Posterior vena cava (tissue), 2 donors: Measurements from ENCODE around the gene FTO. TPM values are rescaled to one million over a fixed set of nuclear protein-coding genes. Genes with fewer than 3 reads are reported as not detected.

Source experiments
- DNase-seq: peaks from one replicate; pipeline ENCODE4 v3.0.0-alpha.2; 2020; ENCODE audit warnings: low spot score
- intact Hi-C, 2 donors: fragments of 100-400 bp; cut with DNase I; formaldehyde crosslinking; loops; one replicate each; pipeline versions ENCODE4 v1.14.1 to v1.14.2; 2022 to 2023
- total RNA-seq, 2 donors: library from RNA; stranded (reverse); fragmentation: NEBNext Ultra II Directional; extraction: Animal tissue kit (Norgen Biotek cat#: 25700); gene quantifications; one replicate each; pipeline ENCODE4 v1.2.1, GENCODE V29; 2021
- donor health status: DM: yes; HTN: yes; CAD: no.
- donor health status: DM: yes; HTN: yes; CAD: no.

The FTO gene
- total RNA-seq, 2 donors from 2014 or later, result 77.7 to 98.0 TPM

DNA sequence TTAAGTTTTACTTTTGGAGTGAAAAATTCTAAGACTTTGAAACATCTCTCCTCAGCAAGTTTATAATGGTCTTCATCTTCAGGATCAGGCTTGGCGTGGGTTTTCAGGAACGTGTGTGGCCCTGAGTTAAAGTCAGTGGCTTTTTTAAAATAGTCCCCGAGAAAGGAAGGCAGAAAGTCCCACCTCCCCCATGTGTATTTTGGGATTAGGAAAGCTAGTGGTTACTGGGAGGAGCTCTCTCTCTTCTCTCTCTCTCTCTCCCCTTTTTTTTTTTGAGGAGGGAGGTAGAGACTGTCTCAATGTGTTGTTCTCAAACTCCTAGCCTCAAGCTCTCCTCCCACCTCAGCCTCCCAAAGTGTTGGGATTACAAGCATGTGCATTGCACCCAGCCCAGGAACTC is 369.4 kb downstream of the FTO start:
- DNase-seq, result no peak
- intact Hi-C loops, result no loop called here

DNA sequence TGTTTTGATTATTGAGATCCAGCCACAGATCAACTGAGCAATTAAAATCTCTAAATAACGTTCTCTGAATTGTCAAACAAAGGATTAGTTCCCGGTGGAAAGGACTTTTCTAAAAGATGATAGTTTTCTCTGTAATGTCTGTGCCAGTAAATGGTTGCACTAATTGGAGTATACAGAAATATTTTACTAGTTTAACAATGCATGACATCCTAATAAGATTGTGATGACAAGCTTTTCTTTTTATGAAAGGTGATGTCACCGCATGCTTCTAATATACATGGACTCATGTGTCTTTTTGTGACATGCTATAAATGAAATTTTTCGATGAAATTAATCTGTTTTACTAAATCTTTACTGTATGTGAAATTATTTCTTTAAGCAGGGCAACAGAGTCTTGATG is 371.5 kb downstream of the FTO start:
- intact Hi-C loops, result no loop called here
- DNase-seq, result no peak

DNA sequence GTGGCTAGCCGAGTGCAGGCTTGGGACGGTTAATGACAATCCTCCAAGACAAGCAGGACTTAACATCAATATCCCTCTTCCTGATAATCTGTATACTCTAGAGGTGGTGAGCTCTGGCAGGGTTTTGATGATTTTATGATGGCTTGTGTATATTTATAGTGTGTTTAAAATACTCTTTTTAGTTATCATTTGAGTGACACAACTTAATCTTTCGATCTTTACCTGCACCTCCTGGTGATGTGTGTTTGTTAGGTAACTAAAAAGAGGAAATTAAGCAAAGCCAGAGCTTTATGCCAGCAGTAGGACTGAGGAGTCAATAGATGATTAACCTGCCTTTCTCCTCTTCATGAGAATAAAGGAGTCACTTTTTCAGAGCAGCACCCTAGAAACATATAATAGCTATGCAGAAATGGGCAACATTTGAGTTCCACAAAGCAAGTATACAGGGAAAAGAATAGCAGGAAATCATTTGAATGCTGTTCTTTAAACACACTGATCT is 372.1 kb downstream of the FTO start:
- DNase-seq, result no peak
- intact Hi-C loops, result no loop called here

- intact Hi-C loops, result no loop called here
- DNase-seq, result no peak
Measured at GRCh38 chr16:54077050-54077821, 373.3 kb downstream of the FTO start.

- no peak for DNase-seq
- intact Hi-C loops, result no loop called here
Measured at GRCh38 chr16:54080524-54081008, 376.6 kb downstream of the FTO start.

DNA sequence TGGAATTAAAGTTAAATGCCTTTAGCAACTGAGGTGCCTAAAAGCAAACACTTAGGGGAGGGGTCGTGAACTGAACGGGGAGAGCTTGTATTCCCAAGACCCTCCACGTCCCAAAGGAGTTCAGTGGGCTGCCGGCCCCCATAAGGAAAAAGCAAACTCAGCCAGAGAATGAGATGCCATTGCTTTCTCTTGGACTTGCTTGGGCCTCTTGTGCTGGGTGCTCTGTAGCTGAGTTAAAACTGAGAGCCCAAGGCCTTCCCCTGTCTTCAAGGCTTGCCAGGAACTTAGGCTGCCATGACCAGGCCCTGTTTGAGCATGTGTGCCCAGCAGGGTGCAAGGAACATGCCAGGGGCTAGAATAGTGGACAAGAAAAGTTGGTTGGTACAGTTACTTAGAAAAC is 382.8 kb downstream of the FTO start:
- intact Hi-C loops, result no loop called here
- DNase-seq, result no peak

GRCh38 chr16:54090602-54091001 is 386.6 kb downstream of the FTO start:
- intact Hi-C loops, result no loop called here

GRCh38 chr16:54093281-54093680 is 389.3 kb downstream of the FTO start:
- DNase-seq, result no peak
- intact Hi-C loops, result no loop called here

More at GRCh38 chr16:54090602-54091001, 386.6 kb downstream of the FTO start:
- DNase-seq, result no peak

DNA sequence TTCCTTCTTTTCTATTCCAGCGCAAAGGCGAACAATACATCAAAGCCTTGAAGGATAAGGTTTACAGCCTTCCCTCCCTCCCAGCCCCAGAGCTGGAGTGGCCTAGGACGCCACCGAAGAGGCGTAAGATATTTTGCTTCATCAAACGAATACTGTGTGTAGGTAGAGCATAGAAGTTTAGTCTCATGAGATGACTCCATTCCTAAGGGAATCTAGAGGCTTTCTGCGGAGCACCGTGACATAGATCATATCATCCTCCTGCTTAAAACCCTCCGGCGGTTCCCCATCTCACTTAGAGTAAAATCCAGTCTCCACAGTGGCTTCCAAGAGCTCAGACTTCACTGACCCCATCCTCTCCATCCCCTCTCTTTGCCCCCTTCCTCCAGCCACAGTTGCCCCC is 390.7 kb downstream of the FTO start:
- no peak for DNase-seq
- intact Hi-C loops, result no loop called here

- intact Hi-C loops, result no loop called here
- DNase-seq, result no peak
Measured at GRCh38 chr16:54096607-54097006, 392.7 kb downstream of the FTO start.

DNA sequence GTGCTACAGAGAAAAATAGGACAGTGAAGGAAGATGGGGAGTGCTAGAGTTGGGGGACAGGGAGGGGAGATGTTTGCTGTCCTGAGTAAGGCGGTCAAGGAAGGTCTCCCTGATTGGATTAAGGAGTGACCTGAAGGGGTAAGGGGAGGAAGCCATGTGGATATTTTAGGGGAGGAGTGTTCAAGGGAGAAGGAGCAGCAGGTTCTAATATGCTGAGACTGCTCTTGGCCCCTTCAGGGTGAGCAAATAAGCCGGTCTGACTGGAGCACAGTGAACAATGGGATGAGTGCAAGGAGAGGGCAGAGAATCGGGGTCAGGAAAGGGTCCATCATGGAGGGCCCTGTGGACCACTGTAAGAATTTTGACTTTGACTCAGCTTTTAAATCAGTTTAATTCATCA is 393.8 kb downstream of the FTO start:
- intact Hi-C loops, result no loop called here
- no peak for DNase-seq

- intact Hi-C loops, result no loop called here
- no peak for DNase-seq
Measured at GRCh38 chr16:54098247-54098646, 394.3 kb downstream of the FTO start.

DNA sequence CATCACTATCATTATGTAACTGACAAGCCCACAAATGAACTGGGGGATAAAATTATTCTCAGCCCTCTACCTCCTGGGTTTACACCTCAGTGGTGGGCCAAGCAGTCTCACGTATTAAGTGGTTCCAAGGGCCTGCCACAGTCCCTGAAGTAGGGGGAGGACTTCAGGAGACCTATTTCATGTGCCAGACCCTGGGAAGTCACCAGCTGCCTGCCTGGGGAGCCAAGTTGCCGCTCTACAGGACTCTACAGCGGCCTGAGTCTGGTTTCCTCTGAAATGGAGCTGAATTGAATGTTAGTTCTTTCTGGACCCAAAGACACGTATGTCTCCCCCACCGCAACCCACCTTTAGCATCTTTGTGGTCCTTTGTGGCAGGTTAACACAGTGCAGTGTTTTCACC is 395.7 kb downstream of the FTO start:
- intact Hi-C loops, result no loop called here
- no peak for DNase-seq

DNA sequence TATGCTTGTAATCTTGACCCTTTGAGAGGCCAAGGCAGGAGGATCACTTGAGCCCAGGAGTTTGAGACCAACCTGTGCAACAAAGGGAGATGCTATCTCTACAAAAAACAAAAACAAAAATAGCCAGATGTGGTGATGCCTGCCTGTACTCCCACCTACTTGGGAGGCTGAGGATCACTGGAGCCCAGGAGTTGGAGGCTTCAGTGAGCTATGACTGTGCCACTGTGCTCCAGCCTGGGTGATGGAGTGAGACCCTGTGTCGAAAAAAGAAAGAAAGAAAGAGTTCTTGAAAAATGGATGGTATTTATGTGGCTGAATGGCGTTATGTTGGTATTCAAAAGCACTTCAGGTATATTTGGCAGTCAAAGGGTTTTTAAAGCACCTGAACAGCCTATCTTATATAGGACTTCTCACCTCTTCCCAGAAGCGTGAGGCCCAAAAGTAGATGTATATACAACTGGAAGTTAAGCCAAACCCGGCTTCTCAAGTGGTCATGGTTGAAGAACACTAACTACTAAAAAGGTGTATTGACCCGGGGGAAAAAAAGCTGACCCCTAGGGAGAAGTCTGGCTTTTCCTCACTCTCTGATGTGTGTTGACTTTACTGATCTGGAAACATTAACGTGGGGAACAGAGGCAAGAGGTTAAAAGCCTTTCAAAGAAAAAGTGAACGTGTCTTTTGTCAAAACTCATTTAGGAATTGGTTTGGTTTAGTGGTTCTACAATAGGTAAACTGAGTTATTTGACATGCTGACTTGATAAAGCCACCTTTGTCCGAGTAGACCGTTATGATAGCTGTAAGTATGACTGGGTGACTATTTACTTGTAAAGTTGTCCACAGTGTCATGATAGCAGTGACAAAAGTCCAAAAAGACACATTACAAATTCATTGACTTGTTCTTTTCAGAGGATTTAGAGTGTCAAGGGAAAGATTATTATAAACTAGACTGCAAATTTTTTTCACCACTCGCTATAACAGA is 399.2 kb downstream of the FTO start:
- intact Hi-C loops, result no loop called here
- DNase-seq, result no peak

GRCh38 chr16:54106057-54106456 is 402.1 kb downstream of the FTO start:
- intact Hi-C loops, result loop anchor here in 1 of 2 donors (5.0 kb wide), 1 partner anchor 1776 kb away; no protein-coding TSS in a partner anchor
- DNase-seq, result no peak

DNA sequence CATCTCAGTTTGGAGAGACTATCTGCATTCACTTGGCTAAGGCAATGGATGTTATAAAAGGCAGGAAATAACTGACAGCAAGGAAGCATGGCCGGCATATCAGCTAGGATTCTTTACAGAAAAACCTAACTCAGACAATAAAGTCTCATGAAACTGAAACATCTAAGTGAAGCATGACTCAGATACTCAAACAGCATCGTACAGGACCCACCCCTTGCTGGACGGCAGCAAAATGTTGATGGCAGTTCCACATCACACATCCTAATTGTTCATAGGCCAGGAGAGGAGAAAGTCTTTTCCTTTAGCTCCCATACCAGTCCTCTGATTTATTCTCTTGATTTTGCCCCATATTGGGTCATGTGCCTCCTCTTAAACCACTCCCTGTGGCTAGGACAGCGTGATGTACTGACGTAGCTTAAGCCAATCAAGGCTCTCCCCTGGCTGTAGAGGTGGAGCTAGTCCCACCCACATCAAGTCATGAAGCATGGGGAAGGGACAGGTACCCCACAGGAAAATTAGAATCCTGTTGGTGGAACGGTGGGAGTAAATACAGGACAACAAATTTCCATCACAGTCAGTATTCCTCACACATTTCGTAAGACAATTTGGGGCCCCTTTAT is 403.7 kb downstream of the FTO start:
- no peak for DNase-seq
- intact Hi-C loops, result loop anchor here in 1 of 2 donors (5.0 kb wide), 1 partner anchor 1775 kb away; no protein-coding TSS in a partner anchor

DNA sequence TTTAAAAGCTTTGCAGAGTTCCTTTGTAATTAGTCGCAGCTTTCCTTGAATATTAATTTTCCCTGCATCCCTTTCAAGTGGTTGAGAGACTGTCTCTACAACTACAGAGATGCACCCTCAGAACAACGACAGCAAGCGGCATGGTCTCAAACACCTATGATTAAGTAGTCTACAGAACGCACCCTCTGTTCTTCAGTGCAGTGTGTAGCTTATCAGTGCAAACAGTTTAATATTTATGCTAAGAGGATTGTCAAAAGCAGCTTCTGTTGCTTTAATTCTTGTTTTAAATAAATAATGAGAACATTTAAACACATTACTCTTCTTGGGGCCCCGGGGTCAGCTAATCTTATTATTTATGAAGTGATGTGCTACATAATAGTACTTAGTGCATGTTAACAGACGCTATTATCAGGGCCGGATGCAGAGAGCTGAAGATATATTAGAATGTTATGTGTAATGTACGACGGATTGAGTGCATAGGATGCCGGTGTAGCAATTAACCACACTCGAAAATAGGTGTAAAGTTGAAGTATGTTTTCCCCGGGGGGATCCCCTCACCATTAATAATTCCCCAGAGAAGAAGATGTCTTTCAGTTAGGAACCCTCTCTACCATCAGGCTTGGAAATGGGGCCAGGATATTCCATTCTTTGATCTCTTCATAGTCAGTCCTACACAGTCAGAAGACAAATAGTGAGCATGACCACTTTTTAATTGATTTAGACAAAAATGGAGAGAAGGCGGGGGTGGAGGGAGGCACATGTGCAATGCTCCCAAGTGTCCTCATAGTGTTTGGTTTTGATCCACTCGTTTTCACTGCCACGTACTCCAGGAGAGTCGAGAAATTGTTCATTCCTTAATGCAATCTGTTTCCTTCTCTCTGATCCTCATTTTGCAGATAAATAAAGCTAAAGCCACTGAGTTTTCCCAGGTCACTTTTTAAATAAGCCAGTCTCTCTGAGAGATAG is 406.3 kb downstream of the FTO start:
- intact Hi-C loops, result no loop called here
- DNase-seq, result no peak

DNA sequence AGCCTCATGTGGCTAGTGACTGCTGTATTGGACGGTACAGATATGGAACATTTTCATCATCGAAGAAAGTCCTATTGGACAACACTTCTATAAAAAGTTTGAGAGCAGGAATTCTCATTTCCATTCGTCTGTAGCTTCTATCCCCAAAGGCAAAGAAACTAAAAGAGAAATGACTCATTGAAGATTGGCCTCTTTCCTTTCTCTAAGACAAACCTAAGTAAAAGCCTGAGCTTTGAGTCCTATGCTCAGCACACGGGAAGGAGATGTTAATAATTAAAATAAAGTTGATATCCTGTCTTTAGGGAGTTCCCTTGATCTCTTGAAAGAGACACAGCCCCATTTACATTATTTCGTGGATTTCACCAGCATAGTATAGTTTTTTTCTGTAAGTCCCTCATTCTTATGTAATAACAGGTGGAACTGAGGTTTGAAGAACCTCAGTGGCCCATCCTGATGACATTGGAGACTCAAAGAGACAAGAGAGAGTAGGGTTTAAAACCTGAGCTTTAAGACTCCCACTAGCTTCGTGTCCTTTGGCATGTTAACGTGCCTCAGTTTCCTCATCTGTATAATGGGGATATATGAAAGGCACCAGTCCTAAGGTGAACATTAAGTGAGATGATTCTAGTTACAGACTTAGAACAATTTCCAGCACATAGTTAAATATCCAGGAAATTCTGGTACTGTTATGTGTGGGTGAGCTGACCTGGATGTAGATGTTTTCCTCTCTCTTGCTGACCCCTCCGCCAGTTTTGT is 408.7 kb downstream of the FTO start:
- intact Hi-C loops, result no loop called here
- no peak for DNase-seq
